AG04449 (cell line): Measurements from ENCODE around the gene ERBB4.

Experiments
- CTCF ChIA-PET: fragments of 350-600 bp; formaldehyde crosslinking; extraction: SDS; loops from one replicate; lab custom pipeline; 2021; ENCODE audit warnings: antibody characterized with exemption; lab: Yijun Ruan, JAX
- POLR2A ChIA-PET: fragments of 400-600, 350-600 bp; formaldehyde crosslinking; extraction: SDS; loops from one replicate; lab custom pipeline; 2020; ENCODE audit warnings: antibody characterized with exemption, inconsistent platforms; lab: Yijun Ruan, JAX
- DNase-seq: peaks from one replicate; pipeline ENCODE4 v3.0.0-alpha.2; 2010; ENCODE audit warnings: low read depth, low spot score
- H3K4me3 ChIP-seq: 2 replicates; pipeline ENCODE4 v1.5.1; 2011; ENCODE audit warnings: low read depth, mild to moderate bottlenecking, control low read depth, low read length
- TF ChIP-seq, protein P1 (sequence below): IDR thresholded peaks from one replicate; pipeline ENCODE4 v1.5.1; 2011; ENCODE audit warnings: mild to moderate bottlenecking, moderate library complexity, low read length, control low read depth, inconsistent platforms; ENCODE audit not compliant: insufficient read depth; ENCODE audit errors: missing control alignments

ERBB4 gene

DNA sequence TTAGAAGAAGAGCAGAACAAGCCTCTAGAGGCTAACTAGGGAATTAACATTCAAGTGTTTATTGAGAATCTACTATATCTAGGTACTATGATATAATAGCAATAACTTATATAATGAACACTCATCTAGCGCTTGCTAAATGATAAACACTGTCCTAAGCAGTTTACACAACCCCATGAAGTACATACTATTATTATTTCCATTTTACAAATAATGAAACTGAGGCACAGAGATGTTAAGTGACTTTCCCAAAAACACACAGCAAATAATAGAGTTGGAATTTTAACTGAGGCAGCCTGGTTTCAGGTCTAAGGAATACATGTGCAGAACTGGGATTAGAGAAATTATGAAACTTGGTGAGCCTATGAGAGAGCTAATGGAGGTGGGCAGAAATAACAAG, 1088.8 kb downstream of the ERBB4 start:
- CTCF ChIA-PET, result no interaction called here
- POLR2A ChIA-PET, result no interaction called here
- no peak overlapping the region for H3K4me3 ChIP-seq
- DNase-seq, result no peak
- TF ChIP-seq, protein P1, sequence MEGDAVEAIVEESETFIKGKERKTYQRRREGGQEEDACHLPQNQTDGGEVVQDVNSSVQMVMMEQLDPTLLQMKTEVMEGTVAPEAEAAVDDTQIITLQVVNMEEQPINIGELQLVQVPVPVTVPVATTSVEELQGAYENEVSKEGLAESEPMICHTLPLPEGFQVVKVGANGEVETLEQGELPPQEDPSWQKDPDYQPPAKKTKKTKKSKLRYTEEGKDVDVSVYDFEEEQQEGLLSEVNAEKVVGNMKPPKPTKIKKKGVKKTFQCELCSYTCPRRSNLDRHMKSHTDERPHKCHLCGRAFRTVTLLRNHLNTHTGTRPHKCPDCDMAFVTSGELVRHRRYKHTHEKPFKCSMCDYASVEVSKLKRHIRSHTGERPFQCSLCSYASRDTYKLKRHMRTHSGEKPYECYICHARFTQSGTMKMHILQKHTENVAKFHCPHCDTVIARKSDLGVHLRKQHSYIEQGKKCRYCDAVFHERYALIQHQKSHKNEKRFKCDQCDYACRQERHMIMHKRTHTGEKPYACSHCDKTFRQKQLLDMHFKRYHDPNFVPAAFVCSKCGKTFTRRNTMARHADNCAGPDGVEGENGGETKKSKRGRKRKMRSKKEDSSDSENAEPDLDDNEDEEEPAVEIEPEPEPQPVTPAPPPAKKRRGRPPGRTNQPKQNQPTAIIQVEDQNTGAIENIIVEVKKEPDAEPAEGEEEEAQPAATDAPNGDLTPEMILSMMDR, result no peak

- ChIA-PET CTCF (no interaction called here), POLR2A (no interaction called here)
- TF ChIP-seq, protein P1, result no peak
- DNase-seq, result no peak
- no peak overlapping the region for H3K4me3 ChIP-seq
Measured at GRCh38 chr2:211447548-211447947, 1091.1 kb downstream of the ERBB4 start.

DNA sequence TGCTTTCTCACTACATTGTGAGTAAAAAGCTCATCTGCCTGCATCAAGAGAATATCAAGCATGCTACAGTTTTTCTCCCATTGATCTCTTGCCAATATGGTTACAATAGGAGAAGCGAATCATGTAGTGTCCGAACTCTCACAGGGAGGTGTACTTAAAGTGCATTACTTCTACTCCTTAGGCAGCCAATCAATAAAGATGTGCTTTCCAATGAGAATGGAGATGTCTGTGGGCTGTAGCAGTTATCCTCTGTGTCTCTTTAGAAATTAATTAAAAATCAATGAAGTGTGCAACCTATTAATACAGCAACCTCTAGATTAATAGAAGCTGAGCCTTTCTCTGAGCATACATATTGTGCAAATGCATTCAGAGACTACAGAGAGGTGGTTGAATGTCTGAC, 1098.5 kb downstream of the ERBB4 start:
- TF ChIP-seq, protein P1, result no peak
- ChIA-PET POLR2A (no interaction called here), CTCF (interaction anchor here (2.6 kb wide), 1 partner anchor 15 kb away, joined by 9 read pairs; no protein-coding TSS in a partner anchor)
- H3K4me3 ChIP-seq, result no peak overlapping the region
- DNase-seq, result no peak

- ChIA-PET CTCF (interaction anchor here (2.6 kb wide), 1 partner anchor 16 kb away, joined by 9 read pairs; no protein-coding TSS in a partner anchor), POLR2A (no interaction called here)
- no peak for DNase-seq
- no peak overlapping the region for H3K4me3 ChIP-seq
- TF ChIP-seq, protein P1, result no peak
Measured at GRCh38 chr2:211439011-211439410, 1099.6 kb downstream of the ERBB4 start.

- POLR2A ChIA-PET, result no interaction called here
- H3K4me3 ChIP-seq, result no peak overlapping the region
- TF ChIP-seq, protein P1, result no peak
- CTCF ChIA-PET, result no interaction called here
- no peak for DNase-seq
Measured at GRCh38 chr2:211437396-211437795, 1101.2 kb downstream of the ERBB4 start.

DNA sequence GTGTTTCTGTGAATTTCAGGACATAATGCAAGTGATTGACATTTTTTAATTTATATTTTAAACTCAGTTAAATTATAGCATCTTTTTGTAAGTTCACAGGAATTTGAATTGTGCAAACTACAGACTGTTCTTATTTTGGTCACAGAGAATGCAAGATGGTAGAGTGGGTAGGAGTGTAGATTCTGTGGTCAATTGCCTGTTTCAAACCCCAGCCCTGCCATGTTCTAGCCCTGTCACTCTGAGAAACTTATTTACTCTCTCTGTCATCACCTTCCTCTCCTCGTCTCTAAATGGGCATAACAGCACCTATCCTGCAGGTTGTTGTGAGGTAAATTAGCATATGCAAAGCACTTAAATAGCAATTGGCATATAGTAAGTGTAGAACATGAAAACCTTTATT, 1102.4 kb downstream of the ERBB4 start:
- DNase-seq, result no peak
- ChIA-PET POLR2A (no interaction called here), CTCF (no interaction called here)
- H3K4me3 ChIP-seq, result no peak overlapping the region
- TF ChIP-seq, protein P1, result no peak
